ENCODE measurements around the gene VWA7.
"Not testable (repeated sequence)": the region's sequence is repeated elsewhere in the genome, so short reads cannot be mapped to it uniquely, and the experiment has no call there.

VWA7 gene

GRCh38 chr6:31817133-31817928 lies 40.2 kb upstream of the VWA7 start:
- not testable (repeated sequence) for H3K27me3 ChIP-seq (ENCODE audit: control insufficient read depth, insufficient read depth, low read length); H3K27ac ChIP-seq (ENCODE audit: low read depth, low read length); H3K9ac ChIP-seq (ENCODE audit: low read depth, low read length); H3K9me3 ChIP-seq (ENCODE audit: control insufficient read depth, insufficient read depth, low read length); H3K36me3 ChIP-seq (ENCODE audit: control insufficient read depth, insufficient read depth, low read length)
- Histone ChIP-seq H3K4me3 (ENCODE audit: low read depth, low read length) (peak overlapping the region; percentile 51), H3K4me1 (ENCODE audit: control insufficient read depth, insufficient read depth, low read length) (peaks cover 14% of the 10 kb centered on the region; the same call in 1 of the 2 replicates)

GRCh38 chr6:31815025-31815838 lies 38.1 kb upstream of the VWA7 start, which contains the start of the genes HSPA1A and HSPA1L:
HSPA1A (plus strand) TSS chr6:31815543; CDS start chr6:31815757, 214 bp downstream.
HSPA1L (minus strand) TSS chr6:31815283; CDS start chr6:31811972, 3,311 bp downstream.
- H3K9me3 ChIP-seq (ENCODE audit: control insufficient read depth, insufficient read depth, low read length): no peaks in the 10 kb centered on the region
- H3K27me3 ChIP-seq (ENCODE audit: control insufficient read depth, insufficient read depth, low read length): no peaks in the 10 kb centered on the region
- H3K4me1 ChIP-seq (ENCODE audit: control insufficient read depth, insufficient read depth, low read length): peaks cover 10% of the 10 kb centered on the region; the same call in 1 of the 2 replicates
- peak within 1 kb of the TSS; percentile 100 for H3K27ac ChIP-seq (ENCODE audit: low read depth, low read length)
- no peaks in the 10 kb centered on the region for H3K36me3 ChIP-seq (ENCODE audit: control insufficient read depth, insufficient read depth, low read length)
- peak within 1 kb of the TSS; percentile 72 for H3K4me3 ChIP-seq (ENCODE audit: low read depth, low read length)
- peak within 1 kb of the TSS; percentile 46 for H3K9ac ChIP-seq (ENCODE audit: low read depth, low read length)

- Histone ChIP-seq H3K4me3 (ENCODE audit: low read depth, low read length) (peak overlapping the region; percentile 65), H3K27ac (ENCODE audit: low read depth, low read length) (peak overlapping the region; percentile 100), H3K9ac (ENCODE audit: low read depth, low read length) (peak overlapping the region; percentile 46), H3K4me1 (ENCODE audit: control insufficient read depth, insufficient read depth, low read length) (peaks cover 10% of the 10 kb centered on the region; the same call in 1 of the 2 replicates), H3K27me3 (ENCODE audit: control insufficient read depth, insufficient read depth, low read length) (no peaks in the 10 kb centered on the region), H3K9me3 (ENCODE audit: control insufficient read depth, insufficient read depth, low read length) (no peaks in the 10 kb centered on the region), H3K36me3 (ENCODE audit: control insufficient read depth, insufficient read depth, low read length) (no peaks in the 10 kb centered on the region)
Measured at GRCh38 chr6:31814677-31815024, 37.5 kb upstream of the VWA7 start.

- H3K36me3 ChIP-seq (ENCODE audit: control insufficient read depth, insufficient read depth, low read length): no peaks in the 10 kb centered on the region
- H3K4me3 ChIP-seq (ENCODE audit: low read depth, low read length): no peak overlapping the region
- peaks cover 7% of the 10 kb centered on the region; the same call in 1 of the 2 replicates for H3K4me1 ChIP-seq (ENCODE audit: control insufficient read depth, insufficient read depth, low read length)
- H3K27me3 ChIP-seq (ENCODE audit: control insufficient read depth, insufficient read depth, low read length): no peaks in the 10 kb centered on the region
- H3K9ac ChIP-seq (ENCODE audit: low read depth, low read length): no peak overlapping the region
- peak overlapping the region; percentile 64 for H3K27ac ChIP-seq (ENCODE audit: low read depth, low read length)
- no peaks in the 10 kb centered on the region for H3K9me3 ChIP-seq (ENCODE audit: control insufficient read depth, insufficient read depth, low read length)
Measured at GRCh38 chr6:31813465-31813849, 36.3 kb upstream of the VWA7 start.

DNA sequence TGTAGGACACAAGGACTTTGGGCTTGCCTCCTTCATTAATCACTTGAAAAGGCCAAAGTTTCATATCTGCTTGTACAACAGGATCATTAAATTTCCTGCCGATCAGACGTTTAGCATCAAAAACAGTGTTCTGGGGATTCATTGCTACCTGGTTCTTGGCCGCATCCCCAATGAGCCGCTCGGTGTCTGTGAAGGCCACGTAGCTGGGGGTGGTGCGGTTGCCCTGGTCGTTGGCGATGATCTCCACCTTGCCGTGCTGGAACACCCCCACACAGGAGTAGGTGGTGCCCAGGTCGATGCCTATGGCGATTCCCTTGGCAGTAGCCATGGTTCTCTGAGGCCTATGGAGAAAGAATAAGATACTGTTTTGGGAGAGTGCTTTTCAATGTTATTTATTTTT lies 34.5 kb upstream of the VWA7 start:
- Histone ChIP-seq H3K4me1 (ENCODE audit: control insufficient read depth, insufficient read depth, low read length) (peaks cover 4% of the 10 kb centered on the region; the same call in 1 of the 2 replicates), H3K4me3 (ENCODE audit: low read depth, low read length) (no peak overlapping the region), H3K36me3 (ENCODE audit: control insufficient read depth, insufficient read depth, low read length) (no peaks in the 10 kb centered on the region), H3K9ac (ENCODE audit: low read depth, low read length) (no peak overlapping the region), H3K9me3 (ENCODE audit: control insufficient read depth, insufficient read depth, low read length) (no peaks in the 10 kb centered on the region), H3K27ac (ENCODE audit: low read depth, low read length) (no peak overlapping the region), H3K27me3 (ENCODE audit: control insufficient read depth, insufficient read depth, low read length) (no peaks in the 10 kb centered on the region)

DNA sequence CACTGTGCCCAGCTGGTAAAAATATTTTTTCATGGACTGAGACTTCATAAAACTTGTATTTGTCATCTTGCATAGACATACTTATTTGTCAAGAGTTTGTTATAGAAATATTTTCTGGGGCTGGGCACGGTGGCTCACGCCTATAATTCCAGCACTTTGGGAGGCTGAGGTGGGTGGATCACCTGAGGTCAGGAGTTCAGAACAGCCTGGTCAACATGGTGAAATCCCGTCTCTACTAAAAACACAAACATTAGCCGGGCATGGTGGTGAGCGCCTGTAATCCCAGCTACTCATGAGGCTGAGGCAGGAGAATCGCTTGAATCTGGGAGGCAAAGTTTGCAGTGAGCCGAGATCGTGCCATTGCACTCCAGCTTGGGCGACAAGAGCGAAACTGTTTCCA lies 31.5 kb upstream of the VWA7 start:
- H3K9me3 ChIP-seq (ENCODE audit: control insufficient read depth, insufficient read depth, low read length); H3K27me3 ChIP-seq (ENCODE audit: control insufficient read depth, insufficient read depth, low read length); H3K4me1 ChIP-seq (ENCODE audit: control insufficient read depth, insufficient read depth, low read length); H3K9ac ChIP-seq (ENCODE audit: low read depth, low read length); H3K4me3 ChIP-seq (ENCODE audit: low read depth, low read length); H3K27ac ChIP-seq (ENCODE audit: low read depth, low read length); H3K36me3 ChIP-seq (ENCODE audit: control insufficient read depth, insufficient read depth, low read length): not testable (repeated sequence)

- Histone ChIP-seq H3K27me3 (ENCODE audit: control insufficient read depth, insufficient read depth, low read length) (no peaks in the 10 kb centered on the region), H3K4me3 (ENCODE audit: low read depth, low read length) (peak within 1 kb of the TSS; percentile 95), H3K4me1 (ENCODE audit: control insufficient read depth, insufficient read depth, low read length) (no peaks in the 10 kb centered on the region; the same call in 1 of the 2 replicates), H3K9ac (ENCODE audit: low read depth, low read length) (peak within 1 kb of the TSS; percentile 95), H3K9me3 (ENCODE audit: control insufficient read depth, insufficient read depth, low read length) (no peaks in the 10 kb centered on the region), H3K36me3 (ENCODE audit: control insufficient read depth, insufficient read depth, low read length) (peaks cover 19% of the 10 kb centered on the region), H3K27ac (ENCODE audit: low read depth, low read length) (peak within 1 kb of the TSS; percentile 97)
Measured at GRCh38 chr6:31806470-31807272, 29.5 kb upstream of the VWA7 start, which contains the start of gene LSM2. LSM2 (minus strand) TSS chr6:31806966; CDS start chr6:31806757, 209 bp downstream.

- peaks cover 25% of the 10 kb centered on the region for H3K36me3 ChIP-seq (ENCODE audit: control insufficient read depth, insufficient read depth, low read length)
- H3K27ac ChIP-seq (ENCODE audit: low read depth, low read length): peak overlapping the region; percentile 97
- no peaks in the 10 kb centered on the region for H3K27me3 ChIP-seq (ENCODE audit: control insufficient read depth, insufficient read depth, low read length)
- H3K4me1 ChIP-seq (ENCODE audit: control insufficient read depth, insufficient read depth, low read length): no peaks in the 10 kb centered on the region; the same call in 1 of the 2 replicates
- H3K9me3 ChIP-seq (ENCODE audit: control insufficient read depth, insufficient read depth, low read length): no peaks in the 10 kb centered on the region
- H3K4me3 ChIP-seq (ENCODE audit: low read depth, low read length): peak overlapping the region; percentile 95
- H3K9ac ChIP-seq (ENCODE audit: low read depth, low read length): peak overlapping the region; percentile 95
Measured at GRCh38 chr6:31805939-31806469, 28.9 kb upstream of the VWA7 start.

DNA sequence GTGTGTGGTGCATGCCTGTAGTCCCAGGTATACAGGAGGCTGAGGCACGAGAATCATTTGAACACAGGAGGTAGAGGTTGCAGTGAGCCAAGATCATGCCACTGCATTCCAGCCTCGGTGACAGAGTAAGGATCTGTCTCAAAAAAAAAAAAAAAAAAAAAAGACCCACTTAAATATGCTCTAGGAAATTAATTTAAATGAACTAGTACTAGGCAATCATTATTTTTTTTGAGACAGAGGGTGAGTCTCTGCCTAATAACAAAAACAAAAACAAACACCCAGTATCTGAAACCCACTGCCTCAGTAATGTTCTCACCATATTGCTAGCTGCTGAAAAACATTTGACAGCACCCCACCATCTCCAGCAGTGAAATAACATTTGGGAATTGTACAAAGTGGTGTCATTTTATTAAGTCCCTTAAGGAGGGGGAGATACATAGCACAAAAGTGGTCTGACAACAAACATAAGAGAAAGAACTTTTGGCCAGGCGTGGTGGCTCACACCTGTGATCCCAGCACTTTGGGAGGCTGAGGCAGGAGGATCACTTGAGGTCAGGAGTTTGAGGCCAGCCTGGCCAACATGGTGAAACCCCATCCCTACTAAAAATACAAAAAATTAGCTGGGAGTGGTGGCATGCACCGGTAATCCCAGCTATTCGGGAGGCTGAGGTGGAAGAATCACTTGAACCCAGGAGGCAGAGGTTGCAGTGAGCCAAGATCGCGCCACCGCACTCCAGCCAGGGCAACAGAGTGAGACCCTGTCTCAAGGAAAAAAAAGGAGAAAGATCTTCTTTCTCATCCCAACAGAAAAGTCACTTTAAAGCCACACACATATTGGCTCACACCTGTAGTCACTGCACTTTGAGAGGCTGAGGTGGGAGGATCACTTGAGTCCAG lies 24.2 kb upstream of the VWA7 start:
- not testable (repeated sequence) for H3K4me3 ChIP-seq (ENCODE audit: low read depth, low read length); H3K27me3 ChIP-seq (ENCODE audit: control insufficient read depth, insufficient read depth, low read length); H3K27ac ChIP-seq (ENCODE audit: low read depth, low read length); H3K4me1 ChIP-seq (ENCODE audit: control insufficient read depth, insufficient read depth, low read length); H3K9me3 ChIP-seq (ENCODE audit: control insufficient read depth, insufficient read depth, low read length); H3K9ac ChIP-seq (ENCODE audit: low read depth, low read length)
- H3K36me3 ChIP-seq (ENCODE audit: control insufficient read depth, insufficient read depth, low read length): peaks cover 43% of the 10 kb centered on the region
